ENCODE measurements around the gene NEUROD2. TPM values are rescaled to one million over a fixed set of nuclear protein-coding genes. Genes with fewer than 3 reads are reported as not detected.

The NEUROD2 gene
- total RNA-seq, 6 donors from 2014 or later = not detected

GRCh38 chr17:39606434-39607056 is 1.2 kb downstream of the NEUROD2 start:
- Histone ChIP-seq H3K4me3 (peak overlapping the region in 3 of 4 donors; percentile 0 to 15 (median 11)), H3K4me1 (peaks cover 25 to 40% (median 32%) of the 10 kb centered on the region in 4 donors), H3K9me3 (no peaks in the 10 kb centered on the region), H3K27me3 (peaks cover 3 to 73% (median 52%) of the 10 kb centered on the region in 4 donors), H3K27ac (no peak overlapping the region), H3K36me3 (no peaks in the 10 kb centered on the region)
- 0 to 4% methylated on average over 3 to 49 of the region's 66 CpGs for WGBS, 2 donors
- DNase-seq (peak in 1 of 2 donors; percentile 83), ATAC-seq (ENCODE audit: low FRiP score in 2 of 2) (peak in 1 of 2 donors; percentile 27)
- no peak for TF ChIP-seq CTCF (IDR thresholded peaks at IDR 0.05)
- no peak for TF ChIP-seq EP300 (IDR thresholded peaks at IDR 0.05)
- no peak for TF ChIP-seq POLR2AphosphoS5 (IDR thresholded peaks at IDR 0.05)
- no peak for TF ChIP-seq POLR2A (IDR thresholded peaks at IDR 0.05)

GRCh38 chr17:39605492-39606433 is 2.0 kb downstream of the NEUROD2 start:
- TF ChIP-seq CTCF (IDR thresholded peaks at IDR 0.05) (no peak), POLR2AphosphoS5 (IDR thresholded peaks at IDR 0.05) (no peak), EP300 (IDR thresholded peaks at IDR 0.05) (no peak), POLR2A (IDR thresholded peaks at IDR 0.05) (no peak)
- H3K9me3 ChIP-seq = no peaks in the 10 kb centered on the region
- peak overlapping the region in 3 of 4 donors; percentile 0 to 15 (median 11) for H3K4me3 ChIP-seq
- peaks cover 25 to 40% (median 32%) of the 10 kb centered on the region in 4 donors for H3K4me1 ChIP-seq
- H3K27me3 ChIP-seq = peaks cover 3 to 80% (median 59%) of the 10 kb centered on the region in 4 donors
- WGBS, 2 donors = 3 to 4% methylated on average over 23 to 88 of the region's 102 CpGs
- H3K36me3 ChIP-seq = no peaks in the 10 kb centered on the region
- peak in 1 of 2 donors; percentile 25 for ATAC-seq (ENCODE audit: low FRiP score in 2 of 2)
- DNase-seq = peak in 1 of 2 donors; percentile 83
- no peak overlapping the region for H3K27ac ChIP-seq

- peak overlapping the region in 1 of 4 donors; percentile 9 for H3K4me3 ChIP-seq
- ATAC-seq (ENCODE audit: low FRiP score in 2 of 2) = no peak
- TF ChIP-seq POLR2AphosphoS5 (IDR thresholded peaks at IDR 0.05) (no peak), EP300 (IDR thresholded peaks at IDR 0.05) (no peak), POLR2A (IDR thresholded peaks at IDR 0.05) (no peak), CTCF (IDR thresholded peaks at IDR 0.05) (no peak)
- peaks cover 25 to 41% (median 32%) of the 10 kb centered on the region in 4 donors for H3K4me1 ChIP-seq
- DNase-seq = no peak
- no peaks in the 10 kb centered on the region for H3K9me3 ChIP-seq
- 8 to 10% methylated on average over 24 to 31 of the region's 31 CpGs for WGBS, 2 donors
- no peak overlapping the region for H3K27ac ChIP-seq
- H3K36me3 ChIP-seq = no peaks in the 10 kb centered on the region
- peaks cover 3 to 88% (median 64%) of the 10 kb centered on the region in 4 donors for H3K27me3 ChIP-seq
These were observed 2.7 kb downstream of the NEUROD2 start for GRCh38 chr17:39604911-39605491.

GRCh38 chr17:39603304-39604016 is 4.3 kb downstream of the NEUROD2 start:
- no peaks in the 10 kb centered on the region for H3K36me3 ChIP-seq
- no peak for ATAC-seq (ENCODE audit: low FRiP score in 2 of 2)
- peaks cover 38 to 57% (median 39%) of the 10 kb centered on the region in 4 donors for H3K4me1 ChIP-seq
- no peak overlapping the region for H3K4me3 ChIP-seq
- peaks cover 3 to 99% (median 67%) of the 10 kb centered on the region in 4 donors for H3K27me3 ChIP-seq
- H3K27ac ChIP-seq = no peak overlapping the region
- H3K9me3 ChIP-seq = no peaks in the 10 kb centered on the region
- DNase-seq = no peak
- 5 to 7% methylated on average over 11 to 14 of the region's 14 CpGs for WGBS, 2 donors
- TF ChIP-seq POLR2AphosphoS5 (IDR thresholded peaks at IDR 0.05) (no peak), POLR2A (IDR thresholded peaks at IDR 0.05) (no peak), EP300 (IDR thresholded peaks at IDR 0.05) (no peak), CTCF (IDR thresholded peaks at IDR 0.05) (no peak)
